K562 (cell line): Measurements from ENCODE around the gene MSTO1. TPM values are rescaled to one million over a fixed set of nuclear protein-coding genes. Genes with fewer than 3 reads are reported as not detected.
"Not testable (repeated sequence)": the region's sequence is repeated elsewhere in the genome, so short reads cannot be mapped to it uniquely, and the experiment has no call there.

Experiments used
- ATAC-seq: fragments of 200-7000 bp; cut with Tn5 transposase; 3 replicates; pipeline ENCODE4 v1.9.1; 2020; ENCODE audit warnings: moderate library complexity
- BruUV-seq: library from RNA; stranded (reverse); fragments of 400-500 nt; replicated peaks from 2 replicates; lab custom pipeline; 2021; lab: Mats Ljungman, UMichigan
- CTCF ChIA-PET: fragments of 300-600 bp; formaldehyde crosslinking; extraction: SDS; loops from one replicate; lab custom pipeline; 2021; ENCODE audit warnings: low intra/inter-chr PET ratio; lab: Yijun Ruan, JAX
- POLR2A ChIA-PET: fragments of 300-600, 350-650 bp; sonication (Branson Sonifier 250); formaldehyde crosslinking; extraction: SDS; loops from one replicate; lab custom pipeline; 2021; ENCODE audit warnings: antibody characterized with exemption, inconsistent platforms; lab: Yijun Ruan, JAX
- DNase-seq, 4 experiments: peaks; one replicate each; pipeline versions ENCODE4 v3.0.0 to v3.0.0-alpha.2; 2011 to 2018; ENCODE audit warnings: low spot score in 3 of 4, mixed read lengths in 3 of 4; ENCODE audit errors: extremely low read depth in 1 of 4
- FAIRE-seq: peaks from 2 replicates; lab custom pipeline; 2011; peaks lifted over from hg19 to GRCh38; lab: Jason Lieb, UNC
- H2AFZ ChIP-seq: 2 replicates; pipeline ENCODE4 v1.6.0; 2011; ENCODE audit warnings: low read depth, low read length, control low read depth, inconsistent platforms
- H3K27ac ChIP-seq: fragments of 200-600 bp; 3 replicates; pipeline ENCODE4 v1.8.0; 2011; ENCODE audit warnings: low read depth, mild to moderate bottlenecking, control low read depth, inconsistent platforms, low read length, moderate library complexity, mixed read lengths; ENCODE audit errors: extremely low read depth
- H3K27me3 ChIP-seq, 2 experiments: fragments of 300-600 bp in 1 of 2; 2 replicates in 1 of 2; 3 replicates in 1 of 2; pipeline versions ENCODE4 v1.6.0 to v1.8.0; 2011; ENCODE audit warnings: inconsistent platforms in 2 of 2, low read length in 2 of 2, mild to moderate bottlenecking in 1 of 2, mixed read lengths in 1 of 2, moderate library complexity in 1 of 2; ENCODE audit not compliant: control insufficient read depth in 2 of 2, insufficient read depth in 2 of 2
- H3K36me3 ChIP-seq: fragments of 300-600 bp; 3 replicates; pipeline ENCODE4 v1.8.0; 2011; ENCODE audit warnings: mild to moderate bottlenecking, low read length, inconsistent platforms; ENCODE audit not compliant: control insufficient read depth, insufficient read depth
- H3K4me1 ChIP-seq, 2 experiments: fragments of 200-600 bp in 1 of 2; replicated peaks in 1 of 2; 2 replicates in 1 of 2; 3 replicates in 1 of 2; pipeline versions ENCODE4 v1.5.1 to v1.8.0; 2011; ENCODE audit warnings: inconsistent platforms in 2 of 2, low read length in 2 of 2, mild to moderate bottlenecking in 1 of 2, mixed read lengths in 1 of 2, moderate library complexity in 1 of 2; ENCODE audit not compliant: control insufficient read depth in 2 of 2, insufficient read depth in 2 of 2
- H3K4me2 ChIP-seq: 2 replicates; pipeline ENCODE4 v1.6.1; 2011; ENCODE audit warnings: low read length, control low read depth, inconsistent platforms, mixed read lengths; ENCODE audit not compliant: insufficient read depth
- H3K4me3 ChIP-seq: fragments of 200-600 bp; sonication (generic), shearing (Covaris generic); 2 replicates; pipeline ENCODE4 v1.5.1; 2016; ENCODE audit warnings: control low read depth, inconsistent platforms
- H3K79me2 ChIP-seq: fragments of 200-600 bp; 3 replicates; pipeline ENCODE4 v1.8.0; 2011; ENCODE audit warnings: low read length, inconsistent platforms; ENCODE audit not compliant: control insufficient read depth, insufficient read depth
- H3K9ac ChIP-seq, 2 experiments: 2 replicates each; pipeline versions ENCODE4 v1.6.0 to v1.6.1; 2011; ENCODE audit warnings: low read depth in 2 of 2, low read length in 2 of 2, control low read depth in 1 of 2, inconsistent platforms in 1 of 2, mild to moderate bottlenecking in 1 of 2, mixed read lengths in 1 of 2; ENCODE audit not compliant: insufficient read depth in 1 of 2
- H3K9me1 ChIP-seq: one replicate; pipeline ENCODE4 v1.6.0; 2011; ENCODE audit warnings: inconsistent platforms, mild to moderate bottlenecking, low read length, moderate library complexity; ENCODE audit not compliant: control insufficient read depth, insufficient read depth
- H3K9me3 ChIP-seq: replicated peaks from 2 replicates; pipeline ENCODE4 v1.5.1; 2011; ENCODE audit warnings: low read depth, low read length, inconsistent platforms; ENCODE audit not compliant: control insufficient read depth, insufficient read depth
- H4K20me1 ChIP-seq: replicated peaks from 2 replicates; pipeline ENCODE4 v1.6.1; 2011; ENCODE audit warnings: low read length, inconsistent platforms, mixed read lengths; ENCODE audit not compliant: control insufficient read depth, insufficient read depth
- WGBS: fragments of 100-300 bp; shearing (Covaris generic); methylation state at CpG from one replicate; pipeline ENCODE4 v1.1.6; 2016; ENCODE audit warnings: low coverage, mixed read lengths; ENCODE audit not compliant: insufficient coverage; ENCODE audit errors: missing lambda C conversion rate; 5-methylcytosine and 5-hydroxymethylcytosine counted together
- in situ Hi-C: fragments of 300-500 bp; cut with MboI; formaldehyde crosslinking; loops from 4 replicates; pipeline ENCODE4 v1.15.0; 2018; ENCODE audit warnings: inconsistent platforms, mixed read lengths
- intact Hi-C: fragments of 100-400 bp; cut with micrococcal nuclease; formaldehyde crosslinking; loops from 2 replicates; pipeline ENCODE4 v1.14.2; 2022
- polyA plus RNA-seq, 8 experiments: library from polyadenylated mRNA; depleted of rRNA in 4 of 8; stranded (reverse) in 5 of 8; unstranded in 3 of 8; fragments of >200 nt; fragmentation: Nextera tagmentation in 2 of 8; fragmentation: Illumina TruSeq in 1 of 8; extraction: Ambion mirVana in 2 of 8; extraction: Trizol in 1 of 8; gene quantifications; 2 replicates each; pipeline versions ENCODE4 v1.2.1 to v1.2.3, GENCODE V29; 2011 to 2014; ENCODE audit warnings: inconsistent platforms in 1 of 8, missing spikeins in 1 of 8
- total RNA-seq, 7 experiments: library from RNA; depleted of rRNA in 6 of 7; stranded (reverse); fragments of >200 nt in 6 of 7; fragmentation: Illumina TruSeq in 2 of 7; extraction: Trizol in 2 of 7; gene quantifications; 2 replicates each; pipeline versions ENCODE4 v1.2.1 to v1.2.3, GENCODE V29; 2011 to 2021; ENCODE audit warnings: low replicate concordance in 1 of 7

MSTO1 gene
- total and polyA plus RNA-seq, 9 of the 15 experiments (the other 6 are each of a cell fraction or from before 2014, with no cell fraction given), result 18.8 to 71.1 (median 47.3) TPM

GRCh38 chr1:155575608-155576007 lies 34.4 kb upstream of the MSTO1 start:
- H3K9me1 ChIP-seq, H3K4me1 ChIP-seq, H3K9me3 ChIP-seq, H4K20me1 ChIP-seq, BruUV-seq, in situ Hi-C loops, H3K4me2 ChIP-seq, CTCF ChIA-PET, ATAC-seq, H3K9ac ChIP-seq, POLR2A ChIA-PET, DNase-seq, H3K27ac ChIP-seq, H3K27me3 ChIP-seq, H2AFZ ChIP-seq, H3K4me3 ChIP-seq, intact Hi-C loops, FAIRE-seq: not testable (repeated sequence)
- Histone ChIP-seq H3K79me2 (peaks cover 14% of the 10 kb centered on the region), H3K36me3 (peaks cover 10% of the 10 kb centered on the region; the same call in 1 of the 3 replicates)
- 85% methylated on average over 6 of the region's 6 CpGs for WGBS

- H3K27me3 ChIP-seq, H3K27ac ChIP-seq, H3K9me1 ChIP-seq, H3K9ac ChIP-seq, H4K20me1 ChIP-seq, H3K79me2 ChIP-seq, H2AFZ ChIP-seq, CTCF ChIA-PET, FAIRE-seq, H3K4me1 ChIP-seq, intact Hi-C loops, H3K4me3 ChIP-seq, POLR2A ChIA-PET, H3K9me3 ChIP-seq, BruUV-seq, H3K36me3 ChIP-seq, H3K4me2 ChIP-seq, DNase-seq, in situ Hi-C loops: not testable (repeated sequence)
- WGBS, result 68% methylated on average over 3 of the region's 6 CpGs
- ATAC-seq, result peak; percentile 33; the same call in 1 of the 3 replicates
These were observed 26.2 kb upstream of the MSTO1 start for GRCh38 chr1:155583846-155584245.

- H3K4me1 ChIP-seq, ATAC-seq, H3K27ac ChIP-seq, H3K9me3 ChIP-seq, H2AFZ ChIP-seq, H3K27me3 ChIP-seq, H3K36me3 ChIP-seq, in situ Hi-C loops, DNase-seq, H3K9ac ChIP-seq, H3K79me2 ChIP-seq, BruUV-seq, H4K20me1 ChIP-seq, H3K4me2 ChIP-seq, POLR2A ChIA-PET, H3K4me3 ChIP-seq, intact Hi-C loops, H3K9me1 ChIP-seq: not testable (repeated sequence)
- CTCF ChIA-PET, result interaction anchor here (0.6 to 0.7 kb wide), 2 partner anchors 18 to 422 kb away, joined by 4 to 5 read pairs; no protein-coding TSS in a partner anchor
- 100% methylated on average over 1 of the region's 3 CpGs for WGBS
- FAIRE-seq, result peak; percentile 66
These were observed 20.7 kb upstream of the MSTO1 start for GRCh38 chr1:155589282-155589681.
